ENCODE data around the gene CCNF. TPM values are rescaled to one million over a fixed set of nuclear protein-coding genes. Genes with fewer than 3 reads are reported as not detected.

The CCNF gene
- total and polyA plus RNA-seq, 9 of the 15 experiments (the other 6 are each of a cell fraction or from before 2014, with no cell fraction given) = 4.1 to 70.1 (median 29.5) TPM

- peaks cover 53 to 95% of the 10 kb centered on the region in 2 experiments for H3K4me1 ChIP-seq (replicated peaks in 1 of 2; ENCODE audit: control insufficient read depth in 2 of 2, insufficient read depth in 2 of 2, low read length in 2 of 2)
- 39% methylated on average over 3 of the region's 3 CpGs for WGBS (ENCODE audit: insufficient coverage, low coverage, missing lambda C conversion rate)
- TSS peak; percentile 46 for BruUV-seq (replicated peaks)
- no peak for FAIRE-seq
- peaks cover 18% of the 10 kb centered on the region; the same call in 1 of the 3 replicates for H3K36me3 ChIP-seq (ENCODE audit: control insufficient read depth, insufficient read depth, low read length)
- H3K4me2 ChIP-seq (ENCODE audit: insufficient read depth, low read length) = peak overlapping the region; percentile 16; the same call in 1 of the 2 replicates
- TF ChIP-seq ZNF324 (CRISPR knock-in tag; IDR thresholded peaks at IDR 0.05) (no peak), EP400 (IDR thresholded peaks at IDR 0.05) (no peak), HLTF (IDR thresholded peaks at IDR 0.05) (no peak), CTCFL (IDR thresholded peaks at IDR 0.05; ENCODE audit: borderline replicate concordance, insufficient read depth, low read depth, low read length, poor library complexity, severe bottlenecking) (no peak), RCOR1 (IDR thresholded peaks at IDR 0.05; ENCODE audit: borderline replicate concordance in 1 of 2, low read depth in 2 of 2, low read length in 2 of 2) (no peak), ZNF175 (CRISPR knock-in tag; IDR thresholded peaks at IDR 0.05; ENCODE audit: low read depth) (no peak), CLOCK (CRISPR knock-in tag; IDR thresholded peaks at IDR 0.05; ENCODE audit: borderline replicate concordance) (no peak), NFE2L1 (tag; IDR thresholded peaks at IDR 0.05; ENCODE audit: borderline replicate concordance, low read depth) (no peak), TAF15 (IDR thresholded peaks at IDR 0.05; ENCODE audit: low read depth, low read length) (no peak), RBM17 (IDR thresholded peaks at IDR 0.05; ENCODE audit: borderline replicate concordance, low read depth, low read length) (no peak), KAT2B (IDR thresholded peaks at IDR 0.05; ENCODE audit: low read depth, low read length) (no peak)
- H3K9ac ChIP-seq (ENCODE audit: insufficient read depth in 1 of 2, low read depth in 2 of 2, low read length in 2 of 2) = no peak overlapping the region
- no peak overlapping the region for H2AFZ ChIP-seq (ENCODE audit: low read depth, low read length)
- no peaks in the 10 kb centered on the region for H3K27me3 ChIP-seq (ENCODE audit: control insufficient read depth in 2 of 2, insufficient read depth in 2 of 2, low read length in 2 of 2)
- no peak for DNase-seq (ENCODE audit: extremely low read depth in 1 of 4, low spot score in 3 of 4)
- H3K27ac ChIP-seq (ENCODE audit: extremely low read depth, low read depth, low read length) = no peak overlapping the region
- H3K9me3 ChIP-seq (replicated peaks; ENCODE audit: control insufficient read depth, insufficient read depth, low read depth, low read length) = no peaks in the 10 kb centered on the region
- peaks cover 74% of the 10 kb centered on the region for H3K79me2 ChIP-seq (ENCODE audit: control insufficient read depth, insufficient read depth, low read length)
- peaks cover 3% of the 10 kb centered on the region; the same call in 1 of the 2 replicates for H4K20me1 ChIP-seq (replicated peaks; ENCODE audit: control insufficient read depth, insufficient read depth, low read length)
- ChIA-PET POLR2A (no interaction called here), CTCF (ENCODE audit: low intra/inter-chr PET ratio) (no interaction called here)
- intact Hi-C loops (cut with micrococcal nuclease) = no loop called here
- H3K9me1 ChIP-seq (ENCODE audit: control insufficient read depth, insufficient read depth, low read length) = no peaks in the 10 kb centered on the region
- no peak for ATAC-seq
- in situ Hi-C loops (cut with MboI) = no loop called here
- no peak overlapping the region; the same call in 1 of the 2 replicates for H3K4me3 ChIP-seq
Observed at GRCh38 chr16:2476741-2477140, 47.5 kb downstream of the CCNF start.

Measured in K562 (cell line).